ENCODE data around the gene COA1.

COA1 gene

DNA sequence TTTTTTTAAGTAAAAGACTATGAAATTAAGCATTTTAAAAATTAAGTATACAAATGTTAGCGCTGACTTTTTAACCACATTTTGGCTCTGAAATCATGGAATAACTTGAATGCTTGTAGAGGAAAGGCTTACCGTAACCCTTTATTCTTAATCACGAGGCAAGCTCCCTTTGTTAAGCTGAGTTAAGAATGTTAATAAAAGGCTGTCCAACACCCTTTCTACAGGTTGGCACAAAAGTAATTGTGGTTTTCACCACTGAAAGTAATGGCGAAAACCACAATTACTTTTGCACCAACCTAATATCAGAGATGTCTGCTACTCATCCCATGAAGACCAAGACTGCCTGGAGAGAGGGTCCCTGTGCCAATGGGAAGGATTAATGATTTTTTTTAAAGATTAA lies 75.9 kb downstream of the COA1 start:
- DNase-seq (ENCODE audit: low spot score), result no peak

GRCh38 chr7:43652364-43652763 lies 77.0 kb downstream of the COA1 start:
- no peak for DNase-seq (ENCODE audit: low spot score)

DNA sequence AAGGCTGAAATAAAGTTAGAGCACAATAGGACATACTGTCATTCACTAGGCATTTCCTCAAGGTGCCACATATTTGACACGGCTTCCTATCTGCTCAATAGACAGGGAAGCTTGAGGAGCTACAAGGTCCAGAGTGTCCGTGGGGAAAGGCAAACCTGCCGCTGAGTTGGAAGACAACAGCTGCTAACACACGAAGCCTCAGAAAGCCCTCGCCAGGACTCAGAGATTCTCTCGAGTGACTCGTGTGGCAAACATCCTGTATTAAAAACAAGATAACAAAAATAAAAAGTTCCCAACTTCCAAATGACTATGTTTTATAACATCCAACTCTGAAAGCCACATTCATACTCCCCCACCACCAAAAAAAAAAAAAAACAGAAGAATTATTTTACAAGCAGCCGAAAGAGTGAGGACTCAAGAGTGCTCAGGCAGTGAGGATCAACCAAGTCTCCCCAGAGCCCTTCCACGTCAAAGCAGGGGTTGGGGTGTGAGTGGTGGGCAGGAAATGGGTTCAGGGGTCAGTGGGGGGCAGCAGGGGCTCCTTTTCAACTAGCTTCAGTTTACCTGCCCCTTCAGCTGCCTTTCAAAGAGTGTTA lies 78.8 kb downstream of the COA1 start:
- DNase-seq (ENCODE audit: low spot score), result peak; percentile 43

- no peak for DNase-seq (ENCODE audit: low spot score)
Observed at GRCh38 chr7:43649755-43650274, 79.5 kb downstream of the COA1 start.

DNA sequence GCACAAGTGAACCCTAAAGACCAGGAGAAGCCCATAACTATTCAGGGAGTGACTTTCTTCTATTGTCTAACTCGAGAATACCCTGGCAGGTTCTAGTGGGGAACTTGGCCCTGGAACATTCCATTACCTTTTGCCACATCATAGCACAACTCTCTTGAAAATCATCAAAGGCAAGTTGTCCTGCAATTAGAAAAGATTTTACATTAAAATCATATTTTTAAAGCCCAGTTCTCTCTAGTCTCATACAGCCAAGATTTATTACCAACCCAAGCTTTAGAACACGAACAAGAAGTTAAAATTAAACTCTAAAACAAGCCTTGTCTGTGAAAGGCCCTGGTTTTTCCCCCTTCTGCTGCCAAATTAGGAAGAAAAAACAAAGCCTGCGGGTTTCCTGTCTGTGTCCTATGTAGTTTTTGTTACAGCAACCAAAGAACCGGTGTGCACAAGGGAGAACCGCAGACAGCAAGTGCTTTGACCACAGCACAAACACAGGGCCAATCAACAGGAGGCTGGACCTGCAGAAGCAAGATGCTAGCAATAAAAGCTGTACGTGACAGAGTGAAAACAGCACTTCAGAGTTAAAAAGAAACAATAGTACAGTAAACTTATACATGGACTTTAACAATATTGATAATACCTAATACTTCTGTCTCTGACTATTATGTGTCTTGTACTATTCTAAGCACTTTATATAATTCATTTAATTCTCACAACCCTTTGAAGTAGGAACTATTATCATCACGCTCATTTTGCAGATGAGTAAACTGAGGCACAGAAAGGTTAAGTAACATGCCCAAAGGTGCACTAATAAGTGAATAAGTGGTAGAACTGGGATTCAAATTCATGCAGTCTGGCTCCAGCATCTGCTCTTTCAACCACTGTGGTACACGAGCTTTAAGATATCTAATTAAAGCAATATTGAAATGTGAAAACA lies 80.6 kb downstream of the COA1 start:
- no peak for DNase-seq (ENCODE audit: low spot score)

GRCh38 chr7:43647673-43648472 lies 81.5 kb downstream of the COA1 start:
- DNase-seq (ENCODE audit: low spot score), result peak; percentile 78

- no peak for DNase-seq (ENCODE audit: low spot score)
Observed at GRCh38 chr7:43647339-43647672, 82.0 kb downstream of the COA1 start.

DNA sequence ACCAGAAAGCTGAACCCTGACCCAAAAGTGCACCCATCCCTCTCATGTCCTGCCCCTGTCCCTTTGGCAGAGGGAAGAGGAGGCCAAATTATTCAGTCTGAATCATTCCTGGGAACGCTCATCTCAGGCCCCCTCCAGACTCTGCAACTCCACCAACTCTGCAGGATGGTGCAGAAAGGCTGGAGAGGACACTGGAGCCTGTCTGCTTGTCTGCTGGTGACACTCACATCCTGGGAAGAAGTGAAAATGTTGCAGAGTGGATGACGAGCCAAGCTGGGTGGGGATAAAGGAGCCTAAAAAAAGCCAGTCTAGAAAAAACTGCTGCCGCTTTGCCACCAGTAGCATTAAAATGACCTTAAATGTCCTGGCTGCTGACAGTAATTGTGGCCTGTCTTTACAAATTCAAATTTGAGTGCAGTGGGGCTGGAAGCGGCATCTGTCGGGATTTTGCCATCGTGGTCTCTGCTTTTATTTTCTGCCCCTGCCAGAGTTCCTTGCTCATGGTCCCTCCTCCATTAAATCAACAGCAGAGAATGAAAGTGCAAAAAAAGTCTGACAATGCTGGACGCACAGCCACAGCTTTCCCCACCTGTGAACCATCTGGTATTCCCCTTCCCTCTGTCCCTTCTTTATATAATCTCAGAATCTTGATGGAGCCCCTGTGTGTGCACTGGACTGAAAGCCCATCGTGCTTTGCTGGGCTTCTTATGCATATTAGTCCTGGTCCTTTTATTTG lies 82.6 kb downstream of the COA1 start:
- no peak for DNase-seq (ENCODE audit: low spot score)

DNA sequence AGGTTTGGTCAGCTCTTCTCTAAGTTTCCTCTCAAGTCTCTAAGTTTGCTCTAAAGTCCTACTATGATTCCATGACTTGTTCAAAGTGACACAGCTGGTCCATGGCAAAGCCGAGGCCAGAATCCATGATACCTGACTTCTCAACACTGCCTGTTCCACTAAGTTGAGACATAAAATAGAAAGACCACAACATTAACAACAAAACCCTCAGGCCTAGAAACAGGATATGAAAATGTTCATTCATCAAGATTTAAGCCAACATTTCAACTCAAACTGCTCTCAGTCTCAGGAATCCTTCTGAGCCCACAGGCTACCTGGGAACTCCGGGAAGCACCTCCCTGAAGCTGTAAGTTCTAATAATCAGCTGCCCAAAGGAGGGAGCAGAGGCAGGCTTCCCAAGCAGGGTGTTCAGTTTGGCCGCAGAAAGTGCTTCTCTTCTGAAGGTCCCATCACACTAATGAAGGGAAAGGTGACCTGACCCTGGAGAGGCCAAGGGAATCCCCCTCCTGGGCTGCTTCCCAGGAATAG lies 83.6 kb downstream of the COA1 start:
- no peak for DNase-seq (ENCODE audit: low spot score)

- DNase-seq (ENCODE audit: low spot score), result no peak
Observed at GRCh38 chr7:43643846-43644245, 85.5 kb downstream of the COA1 start.

GRCh38 chr7:43642897-43643630 lies 86.3 kb downstream of the COA1 start:
- DNase-seq (ENCODE audit: low spot score), result no peak

DNA sequence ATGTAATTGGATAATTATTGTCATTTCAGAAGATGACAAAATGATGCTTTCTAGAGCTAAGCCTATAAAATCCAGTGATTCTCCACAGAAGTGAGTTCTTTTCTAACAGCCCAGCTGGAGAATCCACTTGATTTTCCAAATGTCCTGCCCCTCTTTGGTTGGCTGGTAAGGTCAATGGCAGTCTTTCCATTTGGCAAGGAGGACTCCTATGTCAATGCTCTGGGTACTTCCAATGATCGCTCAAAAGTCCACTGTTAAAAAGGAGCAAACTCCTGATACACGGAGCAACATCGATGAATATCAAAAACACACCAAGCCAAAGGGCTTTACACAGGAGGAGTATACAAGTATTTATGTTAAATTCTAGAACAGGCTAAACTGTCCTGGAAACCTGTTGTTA lies 88.6 kb downstream of the COA1 start:
- no peak for DNase-seq (ENCODE audit: low spot score)

GRCh38 chr7:43639858-43640491 lies 89.3 kb downstream of the COA1 start:
- DNase-seq (ENCODE audit: low spot score), result peak; percentile 38

- no peak for DNase-seq (ENCODE audit: low spot score)
Observed at GRCh38 chr7:43637114-43637806, 92.1 kb downstream of the COA1 start.

DNA sequence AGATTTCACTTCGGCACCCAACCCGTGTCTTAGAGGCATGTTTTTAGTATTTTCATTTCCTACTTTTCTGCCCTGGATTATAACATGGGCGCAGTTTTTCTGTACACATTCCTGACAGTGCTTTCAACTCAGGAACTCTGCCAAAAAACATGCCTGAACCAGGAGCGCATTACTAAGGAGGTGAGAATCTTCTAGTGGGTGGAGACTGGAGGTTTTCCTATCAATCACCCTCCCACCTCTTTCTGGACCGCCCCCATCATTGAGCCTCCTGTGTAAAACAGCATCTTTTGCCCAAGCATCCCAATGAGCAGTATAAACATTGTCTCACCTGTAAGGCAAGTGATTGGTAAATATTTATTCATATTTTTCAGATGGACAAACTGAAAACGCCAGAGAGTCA lies 93.2 kb downstream of the COA1 start:
- no peak for DNase-seq (ENCODE audit: low spot score)

- no peak for DNase-seq (ENCODE audit: low spot score)
Observed at GRCh38 chr7:43634384-43634783, 94.9 kb downstream of the COA1 start.

- DNase-seq (ENCODE audit: low spot score), result no peak
Observed at GRCh38 chr7:43632746-43633145, 96.6 kb downstream of the COA1 start.

DNA sequence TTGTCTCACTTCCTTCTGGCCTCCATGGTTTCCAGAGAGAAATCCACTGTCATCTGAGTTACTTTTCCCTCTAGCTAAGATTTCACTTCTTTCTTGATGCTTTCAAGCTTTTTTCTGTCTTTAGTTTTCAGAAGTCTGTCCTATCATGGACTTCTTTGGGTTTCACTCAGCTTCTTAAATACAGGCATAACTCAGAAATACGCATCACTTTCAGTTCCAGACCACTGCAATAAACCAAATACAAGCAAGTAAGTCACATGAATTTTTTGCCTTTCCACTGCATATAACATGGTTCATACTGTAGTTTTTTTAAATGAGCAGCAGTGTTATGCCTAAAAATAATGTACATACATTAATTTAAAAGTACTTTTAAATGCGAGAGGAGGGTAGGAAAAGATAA lies 97.8 kb downstream of the COA1 start:
- no peak for DNase-seq (ENCODE audit: low spot score)

GRCh38 chr7:43630482-43630881 lies 98.8 kb downstream of the COA1 start:
- no peak for DNase-seq (ENCODE audit: low spot score)

GRCh38 chr7:43629857-43630256 lies 99.5 kb downstream of the COA1 start:
- DNase-seq (ENCODE audit: low spot score), result no peak
